ENCODE data around the gene CD300LF.

DNA sequence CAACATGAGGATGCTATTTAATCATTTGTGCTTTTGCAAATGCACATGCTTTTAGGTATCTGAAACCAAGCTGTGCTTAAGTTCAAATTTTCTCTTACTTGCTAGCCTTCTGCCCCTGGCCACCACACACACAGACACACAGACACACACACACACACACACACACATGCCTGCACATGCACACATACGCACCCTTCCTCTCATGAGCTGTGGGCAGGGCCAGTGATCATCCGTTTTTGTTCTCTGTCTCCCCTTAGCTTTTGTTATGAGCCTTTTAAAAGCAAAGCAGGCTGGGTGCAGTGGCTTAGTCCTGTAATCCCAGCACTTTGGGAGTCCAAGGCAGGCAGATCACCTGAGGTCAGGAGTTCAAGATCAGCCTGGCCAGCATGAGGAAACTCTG lies 34.2 kb downstream of the CD300LF start:
- TF ChIP-seq, protein P1, sequence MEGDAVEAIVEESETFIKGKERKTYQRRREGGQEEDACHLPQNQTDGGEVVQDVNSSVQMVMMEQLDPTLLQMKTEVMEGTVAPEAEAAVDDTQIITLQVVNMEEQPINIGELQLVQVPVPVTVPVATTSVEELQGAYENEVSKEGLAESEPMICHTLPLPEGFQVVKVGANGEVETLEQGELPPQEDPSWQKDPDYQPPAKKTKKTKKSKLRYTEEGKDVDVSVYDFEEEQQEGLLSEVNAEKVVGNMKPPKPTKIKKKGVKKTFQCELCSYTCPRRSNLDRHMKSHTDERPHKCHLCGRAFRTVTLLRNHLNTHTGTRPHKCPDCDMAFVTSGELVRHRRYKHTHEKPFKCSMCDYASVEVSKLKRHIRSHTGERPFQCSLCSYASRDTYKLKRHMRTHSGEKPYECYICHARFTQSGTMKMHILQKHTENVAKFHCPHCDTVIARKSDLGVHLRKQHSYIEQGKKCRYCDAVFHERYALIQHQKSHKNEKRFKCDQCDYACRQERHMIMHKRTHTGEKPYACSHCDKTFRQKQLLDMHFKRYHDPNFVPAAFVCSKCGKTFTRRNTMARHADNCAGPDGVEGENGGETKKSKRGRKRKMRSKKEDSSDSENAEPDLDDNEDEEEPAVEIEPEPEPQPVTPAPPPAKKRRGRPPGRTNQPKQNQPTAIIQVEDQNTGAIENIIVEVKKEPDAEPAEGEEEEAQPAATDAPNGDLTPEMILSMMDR (IDR thresholded peaks at IDR 0.05), result no peak
- TF ChIP-seq POLR2A (IDR thresholded peaks at IDR 0.05), result no peak
